ENCODE measurements around the gene WDR18.
"Not testable (repeated sequence)": the region's sequence is repeated elsewhere in the genome, so short reads cannot be mapped to it uniquely, and the experiment has no call there.

DNA sequence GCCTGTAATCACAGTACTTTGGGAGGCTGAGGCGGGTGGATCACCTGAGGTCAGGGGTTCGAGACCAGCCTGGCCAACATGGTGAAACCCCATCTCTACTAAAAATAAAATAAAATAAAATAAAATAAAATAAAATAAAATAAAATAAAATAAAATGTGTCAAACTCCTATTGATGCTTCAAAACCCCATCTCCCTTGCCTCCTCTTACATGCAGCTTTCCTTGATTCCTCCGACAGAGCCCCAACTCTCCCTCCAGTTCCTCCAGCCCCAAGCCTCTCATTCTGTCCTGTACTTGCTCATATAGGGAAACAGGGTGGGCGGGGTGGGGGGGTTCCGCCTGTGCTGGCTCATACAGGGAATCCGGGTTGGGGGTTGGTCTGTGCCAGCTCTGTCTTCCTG lies 40.9 kb downstream of the WDR18 start:
- TF ChIP-seq, protein P1, sequence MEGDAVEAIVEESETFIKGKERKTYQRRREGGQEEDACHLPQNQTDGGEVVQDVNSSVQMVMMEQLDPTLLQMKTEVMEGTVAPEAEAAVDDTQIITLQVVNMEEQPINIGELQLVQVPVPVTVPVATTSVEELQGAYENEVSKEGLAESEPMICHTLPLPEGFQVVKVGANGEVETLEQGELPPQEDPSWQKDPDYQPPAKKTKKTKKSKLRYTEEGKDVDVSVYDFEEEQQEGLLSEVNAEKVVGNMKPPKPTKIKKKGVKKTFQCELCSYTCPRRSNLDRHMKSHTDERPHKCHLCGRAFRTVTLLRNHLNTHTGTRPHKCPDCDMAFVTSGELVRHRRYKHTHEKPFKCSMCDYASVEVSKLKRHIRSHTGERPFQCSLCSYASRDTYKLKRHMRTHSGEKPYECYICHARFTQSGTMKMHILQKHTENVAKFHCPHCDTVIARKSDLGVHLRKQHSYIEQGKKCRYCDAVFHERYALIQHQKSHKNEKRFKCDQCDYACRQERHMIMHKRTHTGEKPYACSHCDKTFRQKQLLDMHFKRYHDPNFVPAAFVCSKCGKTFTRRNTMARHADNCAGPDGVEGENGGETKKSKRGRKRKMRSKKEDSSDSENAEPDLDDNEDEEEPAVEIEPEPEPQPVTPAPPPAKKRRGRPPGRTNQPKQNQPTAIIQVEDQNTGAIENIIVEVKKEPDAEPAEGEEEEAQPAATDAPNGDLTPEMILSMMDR (IDR thresholded peaks at IDR 0.05): not testable (repeated sequence)
- not testable (repeated sequence) for TF ChIP-seq POLR2A (IDR thresholded peaks at IDR 0.05)
